Keratinocyte (primary cell): ENCODE data around the gene ADCY5. TPM values are rescaled to one million over a fixed set of nuclear protein-coding genes. Genes with fewer than 3 reads are reported as not detected.

Experiments
- DNase-seq: peaks from one replicate; pipeline ENCODE4 v3.0.0-alpha.2; 2011; ENCODE audit warnings: low read depth, missing footprints, low spot score
- FAIRE-seq: peaks from 2 replicates; lab custom pipeline; 2011; peaks lifted over from hg19 to GRCh38; lab: Jason Lieb, UNC
- H2AFZ ChIP-seq: 2 replicates; pipeline ENCODE4 v1.6.0; 2012; ENCODE audit warnings: low read length, control low read depth, inconsistent platforms; ENCODE audit not compliant: control insufficient read depth
- H3K27ac ChIP-seq: 2 replicates; pipeline ENCODE4 v1.5.1; 2011; ENCODE audit warnings: low read length; ENCODE audit not compliant: control insufficient read depth, insufficient read depth
- H3K27me3 ChIP-seq: 3 replicates; pipeline ENCODE4 v1.6.0; 2011; ENCODE audit warnings: low read length; ENCODE audit not compliant: control insufficient read depth, insufficient read depth; ENCODE audit errors: extremely low read depth
- H3K36me3 ChIP-seq, 2 experiments: 2 replicates in 1 of 2; 3 replicates in 1 of 2; pipeline ENCODE4 v1.5.1; 2011; ENCODE audit warnings: low read length in 2 of 2, mild to moderate bottlenecking in 1 of 2; ENCODE audit not compliant: control insufficient read depth in 2 of 2, insufficient read depth in 2 of 2; ENCODE audit errors: extremely low read depth in 1 of 2
- H3K4me1 ChIP-seq: 3 replicates; pipeline ENCODE4 v1.5.1; 2011; ENCODE audit warnings: low read length; ENCODE audit not compliant: control insufficient read depth, insufficient read depth; ENCODE audit errors: extremely low read depth
- H3K4me2 ChIP-seq: 3 replicates; pipeline ENCODE4 v1.6.0; 2011; ENCODE audit warnings: low read depth, low read length; ENCODE audit not compliant: control insufficient read depth, insufficient read depth; ENCODE audit errors: extremely low read depth
- H3K4me3 ChIP-seq, 3 experiments: fragments of 200-600 bp in 1 of 3; sonication (generic) in 1 of 3; 2 replicates in 2 of 3; 3 replicates in 1 of 3; pipeline ENCODE4 v1.5.1; 2011 to 2016; ENCODE audit warnings: low read length in 3 of 3, mild to moderate bottlenecking in 3 of 3, control low read depth in 2 of 3, inconsistent platforms in 1 of 3, low read depth in 1 of 3, mixed read lengths in 1 of 3, mixed run types in 1 of 3, moderate library complexity in 1 of 3; ENCODE audit not compliant: control insufficient read depth in 2 of 3, insufficient read depth in 2 of 3; ENCODE audit errors: extremely low read depth in 1 of 3
- H3K79me2 ChIP-seq: 2 replicates; pipeline ENCODE4 v1.6.0; 2012; ENCODE audit warnings: low read length; ENCODE audit not compliant: control insufficient read depth, insufficient read depth
- H3K9ac ChIP-seq: 3 replicates; pipeline ENCODE4 v1.6.0; 2011; ENCODE audit warnings: low read length; ENCODE audit not compliant: control insufficient read depth, insufficient read depth; ENCODE audit errors: extremely low read depth
- H3K9me1 ChIP-seq: 3 replicates; pipeline ENCODE4 v1.6.0; 2011; ENCODE audit warnings: low read length; ENCODE audit not compliant: control insufficient read depth, insufficient read depth; ENCODE audit errors: extremely low read depth
- H3K9me3 ChIP-seq: 2 replicates; pipeline ENCODE4 v1.5.1; 2012; ENCODE audit warnings: low read depth, low read length; ENCODE audit not compliant: control insufficient read depth
- H4K20me1 ChIP-seq: 3 replicates; pipeline ENCODE4 v1.6.0; 2011; ENCODE audit warnings: low read length; ENCODE audit not compliant: control insufficient read depth, insufficient read depth; ENCODE audit errors: extremely low read depth
- EZH2 ChIP-seq: IDR thresholded peaks from one replicate; pipeline ENCODE4 v1.6.1; 2012; ENCODE audit warnings: inconsistent platforms, mild to moderate bottlenecking, low read length, moderate library complexity
- dilution Hi-C: fragments of 300-500 bp; cut with MboI; formaldehyde crosslinking; loops from one replicate; pipeline ENCODE4 v1.7.0; 2020; ENCODE audit warnings: low sequenced_read_pairs; ENCODE audit not compliant: extremely low pct_ligation_motif_present
- polyA plus RNA-seq, 5 experiments: library from polyadenylated mRNA; depleted of rRNA in 3 of 5; stranded (reverse) in 3 of 5; stranded (forward) in 1 of 5; unstranded in 1 of 5; fragments of >200 nt; gene quantifications; 1 replicate in 1 of 5; 2 replicates in 3 of 5; 3 replicates in 1 of 5; pipeline versions ENCODE4 v1.2.1 to v1.2.3, GENCODE V29; 2011 to 2012; ENCODE audit warnings: missing spikeins in 2 of 5, low read depth in 1 of 5, low replicate concordance in 1 of 5
- TF ChIP-seq, protein P1 (sequence below), 3 experiments: IDR thresholded peaks in 1 of 3; conservative IDR thresholded peaks in 1 of 3; optimal IDR thresholded peaks in 1 of 3; 2 replicates in 2 of 3; 3 replicates in 1 of 3; pipeline versions ENCODE3 to v1.5.1; 2011; ENCODE audit warnings: low read length in 3 of 3, mild to moderate bottlenecking in 3 of 3, moderate library complexity in 2 of 3, control low read depth in 1 of 3, inconsistent platforms in 1 of 3; ENCODE audit not compliant: insufficient read depth in 2 of 3; ENCODE audit errors: extremely low read depth in 1 of 3

ADCY5 gene
- polyA plus RNA-seq, 1 donor (not counting 4 experiments of a cell fraction or from before 2014, with no cell fraction given) = not detected

DNA sequence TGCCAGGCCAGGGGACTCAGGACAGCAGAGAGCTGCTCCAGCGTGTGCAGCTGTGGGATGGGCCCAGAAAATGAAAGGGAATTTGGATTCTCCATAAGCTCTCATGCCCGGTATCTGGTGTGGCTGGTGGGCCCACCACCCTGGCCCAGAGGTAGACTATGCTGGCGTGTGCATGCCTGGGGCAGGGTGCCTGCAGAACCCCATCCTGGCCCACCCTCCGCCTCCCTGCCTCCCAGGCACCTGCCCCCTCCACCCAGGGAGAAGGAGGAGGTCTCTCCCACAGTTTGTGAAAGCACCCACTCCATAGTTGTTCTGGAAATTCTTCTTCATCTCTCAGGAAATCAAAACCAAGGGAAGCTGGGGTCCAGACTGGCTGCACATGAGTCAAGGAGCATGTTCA, 112.9 kb downstream of the ADCY5 start:
- Histone ChIP-seq H3K36me3 (no peaks in the 10 kb centered on the region), H3K79me2 (no peaks in the 10 kb centered on the region), H3K4me2 (no peak overlapping the region), H2AFZ (no peak overlapping the region), H3K9me3 (no peaks in the 10 kb centered on the region), H3K4me1 (no peaks in the 10 kb centered on the region), H4K20me1 (no peaks in the 10 kb centered on the region), H3K27ac (no peak overlapping the region), H3K27me3 (peaks cover 7% of the 10 kb centered on the region), H3K9ac (no peak overlapping the region), H3K9me1 (no peaks in the 10 kb centered on the region), H3K4me3 (no peak overlapping the region)
- TF ChIP-seq, protein P1, sequence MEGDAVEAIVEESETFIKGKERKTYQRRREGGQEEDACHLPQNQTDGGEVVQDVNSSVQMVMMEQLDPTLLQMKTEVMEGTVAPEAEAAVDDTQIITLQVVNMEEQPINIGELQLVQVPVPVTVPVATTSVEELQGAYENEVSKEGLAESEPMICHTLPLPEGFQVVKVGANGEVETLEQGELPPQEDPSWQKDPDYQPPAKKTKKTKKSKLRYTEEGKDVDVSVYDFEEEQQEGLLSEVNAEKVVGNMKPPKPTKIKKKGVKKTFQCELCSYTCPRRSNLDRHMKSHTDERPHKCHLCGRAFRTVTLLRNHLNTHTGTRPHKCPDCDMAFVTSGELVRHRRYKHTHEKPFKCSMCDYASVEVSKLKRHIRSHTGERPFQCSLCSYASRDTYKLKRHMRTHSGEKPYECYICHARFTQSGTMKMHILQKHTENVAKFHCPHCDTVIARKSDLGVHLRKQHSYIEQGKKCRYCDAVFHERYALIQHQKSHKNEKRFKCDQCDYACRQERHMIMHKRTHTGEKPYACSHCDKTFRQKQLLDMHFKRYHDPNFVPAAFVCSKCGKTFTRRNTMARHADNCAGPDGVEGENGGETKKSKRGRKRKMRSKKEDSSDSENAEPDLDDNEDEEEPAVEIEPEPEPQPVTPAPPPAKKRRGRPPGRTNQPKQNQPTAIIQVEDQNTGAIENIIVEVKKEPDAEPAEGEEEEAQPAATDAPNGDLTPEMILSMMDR (optimal IDR thresholded peaks at IDR 0.05 in 1 of 3, IDR thresholded peaks at IDR 0.05 in 1 of 3, conservative IDR thresholded peaks at IDR 0.05 in 1 of 3; ENCODE audit: extremely low read depth in 1 of 3, insufficient read depth in 2 of 3, low read length in 3 of 3) = no peak
- TF ChIP-seq EZH2 = no peak
- DNase-seq (no peak), FAIRE-seq (no peak)
- dilution Hi-C loops = no loop called here

DNA sequence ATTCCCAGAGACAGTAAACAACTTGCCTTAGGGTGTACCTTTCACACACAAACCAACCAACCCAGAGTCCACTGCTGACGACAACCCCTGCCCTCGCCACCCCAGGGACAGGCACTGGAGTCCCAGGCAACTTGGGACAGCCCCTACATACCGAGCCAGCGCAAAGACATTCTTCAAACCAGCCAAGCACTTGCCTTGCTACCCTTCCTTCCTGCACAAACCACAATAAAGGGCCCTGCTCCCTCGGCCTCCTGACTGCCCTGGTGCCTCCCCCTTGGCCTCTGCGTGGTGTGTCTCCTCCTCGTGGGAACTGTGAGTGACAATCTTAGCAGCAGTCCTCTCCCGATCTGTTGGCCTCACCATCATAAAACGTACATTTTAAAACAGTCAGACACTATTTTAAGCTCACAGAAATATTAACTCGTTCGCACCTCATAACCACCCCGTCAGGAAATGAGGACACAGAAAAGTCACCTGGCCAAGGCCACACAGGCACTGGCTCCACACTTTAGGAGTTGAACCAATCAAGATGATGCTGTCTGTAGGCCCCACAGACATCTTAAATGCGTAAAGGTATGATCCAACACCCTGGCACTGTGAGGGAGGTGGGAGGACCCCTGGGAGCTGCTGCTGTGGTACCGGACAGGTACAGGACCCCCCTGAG, 113.8 kb downstream of the ADCY5 start:
- Histone ChIP-seq H3K4me2 (no peak overlapping the region), H3K27me3 (peaks cover 7% of the 10 kb centered on the region), H3K27ac (no peak overlapping the region), H4K20me1 (no peaks in the 10 kb centered on the region), H3K9me1 (no peaks in the 10 kb centered on the region), H3K9ac (no peak overlapping the region), H3K9me3 (no peaks in the 10 kb centered on the region), H3K79me2 (no peaks in the 10 kb centered on the region), H2AFZ (no peak overlapping the region), H3K4me3 (no peak overlapping the region), H3K4me1 (no peaks in the 10 kb centered on the region), H3K36me3 (no peaks in the 10 kb centered on the region)
- FAIRE-seq (no peak), DNase-seq (no peak)
- no peak for TF ChIP-seq EZH2
- dilution Hi-C loops = no loop called here

GRCh38 chr3:123334056-123334455, 114.8 kb downstream of the ADCY5 start:
- no peak overlapping the region for H2AFZ ChIP-seq
- H3K4me2 ChIP-seq = no peak overlapping the region
- no peak for FAIRE-seq
- no peak overlapping the region for H3K27ac ChIP-seq
- TF ChIP-seq, protein P1 (optimal IDR thresholded peaks at IDR 0.05 in 1 of 3, IDR thresholded peaks at IDR 0.05 in 1 of 3, conservative IDR thresholded peaks at IDR 0.05 in 1 of 3; ENCODE audit: extremely low read depth in 1 of 3, insufficient read depth in 2 of 3, low read length in 3 of 3) = no peak
- TF ChIP-seq EZH2 = no peak
- no peak for DNase-seq
- dilution Hi-C loops = no loop called here
- no peaks in the 10 kb centered on the region for H3K36me3 ChIP-seq
- H3K4me1 ChIP-seq = no peaks in the 10 kb centered on the region
- H3K9me1 ChIP-seq = no peaks in the 10 kb centered on the region
- no peak overlapping the region for H3K9ac ChIP-seq
- peaks cover 3% of the 10 kb centered on the region for H4K20me1 ChIP-seq
- peaks cover 7% of the 10 kb centered on the region for H3K27me3 ChIP-seq
- no peak overlapping the region for H3K4me3 ChIP-seq
- H3K79me2 ChIP-seq = no peaks in the 10 kb centered on the region
- H3K9me3 ChIP-seq = no peaks in the 10 kb centered on the region
